Hematopoietic multipotent progenitor cell treated with erythropoietin and hydrocortisone succinate and interleukin-3 and kit ligand, for 15 days (in vitro differentiated cells): ENCODE results near the gene AK5.
"Not testable (repeated sequence)": the region's sequence is repeated elsewhere in the genome, so short reads cannot be mapped to it uniquely, and the experiment has no call there.

ENCODE experiments used
- DNase-seq: peaks from one replicate; pipeline ENCODE4 v3.0.0-alpha.2; 2015; ENCODE audit warnings: low spot score

The AK5 gene

DNA sequence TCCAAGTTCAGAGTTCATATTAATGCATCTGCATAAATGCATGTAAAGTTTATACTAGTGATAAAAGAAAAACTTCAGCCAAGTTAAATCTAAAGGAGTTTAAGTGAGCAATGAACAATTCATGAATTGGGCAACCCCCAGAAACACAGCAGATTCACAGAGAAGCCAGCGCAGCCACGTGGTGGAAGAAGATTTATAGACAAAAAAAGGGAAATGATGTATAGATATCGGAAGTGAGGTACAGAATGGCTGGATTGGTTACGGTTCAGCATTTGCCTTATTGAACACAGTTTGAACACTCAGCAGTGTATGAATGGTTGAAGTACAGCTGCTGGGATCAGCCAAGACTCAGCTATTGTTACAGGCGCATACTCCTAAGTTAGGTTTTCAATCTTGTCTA lies 5.7 kb downstream of the AK5 start:
- DNase-seq: no peak

DNA sequence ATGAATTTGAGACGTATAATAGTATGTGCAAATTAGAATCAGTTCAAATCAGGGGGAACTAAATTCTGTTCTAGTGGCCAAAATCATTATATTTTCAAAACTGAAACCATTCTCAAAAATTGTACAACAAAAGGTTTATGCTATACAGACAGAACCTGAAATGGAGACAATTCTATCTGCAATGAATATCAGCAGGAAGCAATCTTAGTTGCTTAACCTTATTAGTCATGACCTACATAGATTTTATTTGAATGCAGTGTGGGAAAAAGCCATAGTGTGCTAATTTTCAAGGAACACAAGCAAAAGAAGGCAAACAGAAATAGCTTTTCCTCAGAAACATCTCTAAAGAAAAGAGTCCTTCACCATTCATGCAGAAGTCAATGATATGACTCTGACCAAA lies 6.5 kb downstream of the AK5 start:
- DNase-seq: no peak

DNA sequence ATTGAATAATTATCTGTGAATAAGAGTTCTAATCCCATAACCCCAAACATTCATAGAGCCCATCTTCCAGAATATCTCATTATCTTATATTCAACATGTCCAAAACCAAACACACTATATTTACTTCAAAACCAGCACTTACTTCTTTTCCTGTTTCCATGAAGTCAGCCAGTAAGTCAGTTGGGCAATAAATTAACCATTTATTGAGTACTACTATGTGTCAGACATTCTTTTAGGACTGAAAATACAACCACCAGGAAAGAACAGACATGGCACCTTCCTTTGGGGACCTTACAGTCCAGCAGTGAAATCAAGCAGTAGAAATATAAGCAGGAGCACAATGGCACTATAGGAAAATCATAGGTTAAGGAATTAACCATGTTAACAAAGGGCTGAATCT lies 8.8 kb downstream of the AK5 start:
- no peak for DNase-seq

DNA sequence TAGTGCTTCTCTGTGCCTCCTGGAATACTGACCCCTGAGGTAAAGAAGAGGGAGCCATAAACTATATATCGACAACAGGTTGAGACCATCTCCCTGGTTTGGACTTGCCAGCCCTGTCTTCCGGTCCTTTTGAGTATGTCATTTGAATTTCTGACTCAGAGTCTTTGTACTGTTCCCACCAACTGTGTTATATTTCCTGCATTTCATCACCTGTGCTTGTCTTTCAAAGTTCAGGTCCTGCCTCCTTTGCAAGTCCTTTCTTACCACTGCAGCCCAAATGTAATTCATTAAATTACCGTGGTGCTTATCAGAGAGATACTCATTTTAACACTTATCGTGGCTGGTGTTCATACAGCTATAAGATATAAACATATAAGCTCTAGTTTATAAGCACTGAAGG lies 10.7 kb downstream of the AK5 start:
- DNase-seq: no peak

DNA sequence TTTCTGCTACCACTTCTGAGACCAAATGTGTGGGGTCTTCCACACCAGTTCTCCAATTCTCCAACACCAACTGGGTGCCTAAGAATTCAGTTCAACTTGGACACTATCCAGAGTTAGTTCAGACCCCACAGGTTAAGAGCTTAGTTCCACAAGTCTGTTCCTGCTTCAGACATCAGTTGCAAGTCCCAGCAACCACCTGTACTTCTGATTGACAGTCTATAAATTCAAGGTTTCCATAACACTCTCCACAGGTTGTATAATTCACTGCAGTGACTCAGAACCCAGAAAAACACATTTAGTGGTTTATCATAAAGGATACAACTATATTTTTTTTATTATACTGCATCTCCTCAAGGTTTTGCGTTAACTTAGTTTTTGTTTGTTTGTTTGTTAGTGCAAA lies 18.7 kb downstream of the AK5 start:
- DNase-seq: no peak

DNA sequence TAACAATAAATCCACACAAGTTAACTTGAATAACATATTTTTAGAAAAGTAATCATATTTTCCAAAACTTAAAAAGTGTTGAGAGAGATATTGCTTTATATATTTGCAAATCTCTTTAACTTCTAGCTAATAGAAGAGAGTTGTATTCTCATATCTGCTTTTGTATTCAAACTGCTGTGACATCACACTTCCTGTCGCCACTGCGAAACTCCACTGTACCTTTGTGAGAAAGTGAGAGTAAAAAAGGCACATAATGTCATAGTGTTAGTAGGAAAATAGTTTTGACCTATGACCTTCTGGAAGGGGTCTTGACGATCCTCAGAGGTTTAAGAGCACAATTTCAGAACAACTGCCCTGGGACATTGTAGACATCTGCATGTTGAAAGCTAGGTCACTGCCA lies 21.6 kb downstream of the AK5 start:
- DNase-seq: no peak

DNA sequence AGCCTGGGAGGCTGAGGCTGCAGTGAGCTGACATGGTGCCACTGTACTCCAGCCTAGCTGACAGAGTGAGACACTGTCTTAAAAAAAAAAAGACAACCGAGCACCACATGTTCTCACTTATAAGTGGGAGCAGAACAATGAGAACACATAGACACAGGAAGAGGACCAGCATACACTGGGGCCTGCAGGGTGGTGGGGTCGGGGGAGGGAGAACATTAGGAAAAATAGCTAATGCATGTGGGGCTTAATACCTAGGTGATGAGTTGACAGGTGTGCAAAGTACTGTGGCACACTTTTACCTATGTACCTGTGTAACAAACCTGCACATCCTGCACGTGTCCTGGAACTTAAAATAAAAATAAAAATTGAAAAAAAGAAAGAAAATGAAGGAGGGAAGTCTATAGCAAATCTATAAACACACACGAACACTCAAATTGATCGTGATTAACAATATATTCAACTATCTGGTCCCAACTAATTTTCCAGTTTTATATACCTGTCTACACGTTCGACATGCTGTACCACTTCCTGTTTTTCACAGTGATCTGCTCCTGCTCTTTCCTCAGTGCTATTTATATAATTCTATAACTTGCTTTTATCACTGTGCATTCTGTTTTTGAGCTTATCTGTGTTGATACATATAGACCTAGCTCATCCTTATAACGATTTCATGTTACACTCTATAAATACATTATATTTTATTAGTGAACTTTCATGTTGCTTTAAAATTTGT lies 27.2 kb downstream of the AK5 start:
- DNase-seq: no peak

DNA sequence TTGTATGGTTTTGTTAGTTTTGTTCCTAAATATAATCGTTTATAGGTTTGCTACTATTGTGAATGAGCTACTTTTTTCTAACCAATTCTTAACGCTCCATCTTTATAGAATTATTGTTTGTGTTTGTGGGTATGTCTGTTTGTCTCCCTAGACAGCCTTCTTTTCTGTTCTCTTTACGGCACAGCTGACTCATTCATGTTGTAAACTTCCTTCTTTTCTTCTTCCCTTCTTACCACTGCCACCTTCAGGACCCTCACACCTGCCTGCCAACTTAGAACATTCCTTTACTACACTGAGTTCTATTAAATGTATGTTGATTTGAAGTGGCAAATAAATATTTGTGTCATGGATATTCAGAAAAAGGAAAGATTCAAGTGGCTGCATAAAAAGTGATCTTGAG lies 29.1 kb downstream of the AK5 start:
- DNase-seq: no peak

DNA sequence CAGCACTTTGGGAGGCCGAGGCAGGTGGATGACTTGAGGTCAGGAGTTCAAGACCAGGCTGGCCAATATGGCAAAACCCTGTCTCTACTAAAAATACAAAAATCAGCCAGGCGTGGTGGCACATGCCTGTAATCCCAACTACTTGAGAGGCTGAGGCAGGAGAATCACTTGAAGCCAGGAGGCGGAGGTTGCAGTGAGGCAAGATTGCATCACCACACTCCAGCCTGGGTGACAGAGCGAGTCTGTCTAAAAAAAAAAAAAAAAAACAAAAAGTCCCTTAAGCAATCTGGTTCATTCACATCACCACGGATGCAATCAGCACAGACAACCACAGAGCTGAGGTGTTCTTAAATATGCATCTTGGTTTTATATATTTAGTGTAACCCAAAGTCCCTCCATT lies 30.5 kb downstream of the AK5 start:
- DNase-seq: not testable (repeated sequence)

DNA sequence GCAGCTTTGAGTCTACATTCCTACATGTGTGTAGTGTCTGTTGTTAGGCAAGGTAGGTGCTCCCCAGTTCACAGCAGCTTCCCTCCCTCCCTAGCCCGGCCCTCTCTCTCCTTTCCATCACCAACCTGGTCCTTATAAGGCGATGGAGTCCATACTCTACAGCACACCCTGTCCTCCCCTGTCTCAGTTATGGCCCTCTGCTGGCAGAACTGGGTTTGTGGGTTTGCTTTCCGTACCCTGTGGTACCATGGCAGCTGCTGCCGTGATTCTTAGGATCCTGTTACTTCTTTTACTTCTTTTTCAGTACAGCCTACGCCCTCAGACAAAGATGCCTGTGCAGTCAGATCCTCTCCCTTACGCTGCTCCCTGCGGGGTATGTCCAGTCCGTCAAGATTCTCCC lies 31.7 kb downstream of the AK5 start:
- no peak for DNase-seq

DNA sequence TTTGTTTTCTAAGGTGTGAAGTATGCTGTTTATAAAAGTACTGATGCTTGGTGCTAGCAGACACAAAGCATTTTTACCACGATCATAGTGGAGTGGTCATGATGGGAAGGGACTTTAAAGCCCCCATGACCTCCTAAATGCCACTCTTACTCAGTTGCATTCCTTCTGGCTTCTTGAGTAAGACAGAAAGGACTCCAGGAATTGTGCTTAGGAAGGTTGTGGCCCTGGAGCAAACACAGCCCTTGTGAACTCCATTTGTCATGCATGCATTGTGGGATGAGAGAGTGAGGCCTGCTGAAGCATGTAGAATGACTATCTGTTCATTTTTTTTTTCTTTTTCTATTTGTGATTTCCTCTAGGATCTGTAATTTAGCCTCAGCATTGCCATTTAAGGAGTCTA lies 34.2 kb downstream of the AK5 start:
- no peak for DNase-seq

DNA sequence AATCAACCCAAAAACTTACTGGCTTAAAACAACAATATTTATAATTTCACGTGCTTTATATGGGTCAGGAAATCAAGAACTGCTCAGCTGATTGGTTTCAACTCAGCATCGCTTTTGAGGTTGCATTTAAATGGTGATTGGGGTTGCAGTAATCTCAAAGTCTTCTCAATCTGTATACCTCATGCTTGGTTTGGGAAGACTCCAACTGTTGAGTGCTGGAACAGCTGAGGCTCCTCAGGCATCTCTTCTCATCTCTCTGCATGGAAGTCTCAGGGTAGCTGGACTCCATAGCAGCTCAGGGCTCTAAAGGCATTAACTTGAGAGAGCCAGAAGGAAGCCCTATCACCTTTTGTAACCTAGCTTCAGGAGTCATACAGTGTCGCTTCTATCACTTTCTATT lies 35.1 kb downstream of the AK5 start:
- no peak for DNase-seq

DNA sequence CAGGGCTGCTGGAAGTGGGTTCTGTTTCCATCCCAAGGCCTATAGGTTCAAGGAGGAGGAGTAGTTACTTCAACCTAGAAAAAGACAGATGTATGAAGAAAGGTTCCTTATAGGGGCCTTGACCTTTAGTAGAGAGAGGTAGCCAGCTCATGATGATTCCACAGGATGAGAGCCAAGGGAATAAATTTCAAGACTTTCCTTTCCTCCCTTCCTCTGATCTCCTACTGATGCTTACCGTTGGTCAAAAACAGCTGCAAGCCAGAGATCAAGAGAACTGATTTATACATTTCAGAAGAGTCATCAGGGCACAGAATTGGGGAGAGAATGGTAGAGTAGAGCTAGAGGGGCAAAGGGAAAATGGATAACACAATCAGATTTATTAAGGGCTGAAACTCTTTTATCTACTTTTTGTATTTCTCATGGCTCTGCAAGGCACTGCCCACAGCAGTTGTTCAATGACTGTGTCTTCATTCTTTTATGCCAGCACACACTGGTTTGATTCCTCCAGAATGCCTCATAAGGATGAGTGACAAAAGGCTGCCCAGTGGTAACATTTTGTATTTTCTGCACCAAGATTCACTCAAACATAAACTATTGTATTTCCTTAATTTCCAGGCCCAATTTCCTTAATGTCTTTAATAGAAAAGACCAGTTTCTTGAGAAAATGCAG lies 37.4 kb downstream of the AK5 start:
- DNase-seq: no peak

DNA sequence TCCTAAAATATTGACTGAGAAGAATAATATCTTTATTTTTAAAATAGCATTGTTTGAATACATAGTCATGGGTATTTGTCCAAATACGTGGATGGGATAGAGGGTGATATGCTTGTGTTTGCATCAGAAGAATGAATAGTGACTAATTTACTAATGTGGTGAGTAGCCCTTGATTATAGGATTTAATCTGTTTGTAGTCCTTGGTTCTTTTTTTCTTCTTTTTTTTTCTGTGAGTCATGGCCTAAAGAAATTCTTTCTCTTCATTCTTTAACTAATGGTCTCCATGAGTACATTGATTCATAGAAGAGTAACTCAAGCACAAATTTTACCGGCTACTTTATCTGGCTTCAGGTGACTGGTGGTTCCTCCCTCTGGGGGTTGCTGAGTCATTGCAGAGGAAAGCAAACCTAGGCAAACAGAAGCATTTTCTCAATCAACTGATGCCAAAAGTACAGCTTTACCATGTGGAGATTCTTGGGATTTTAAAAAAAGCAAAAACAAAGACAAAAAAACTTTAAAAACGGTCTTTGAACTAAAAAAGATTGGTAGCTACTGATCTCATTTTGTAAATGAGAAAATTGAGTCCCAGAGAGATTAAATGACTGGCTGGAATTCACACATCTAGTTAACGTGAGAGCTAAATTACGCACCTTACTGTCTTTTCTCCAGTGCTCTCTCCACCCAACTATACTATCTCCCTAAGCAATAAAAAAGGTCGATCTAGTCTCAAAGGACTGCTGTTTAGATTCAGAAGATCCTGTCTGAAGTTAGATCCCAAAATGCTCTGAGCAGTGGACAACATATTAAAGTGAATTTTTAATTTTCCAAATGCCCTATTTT lies 40.5 kb downstream of the AK5 start:
- DNase-seq: no peak

DNA sequence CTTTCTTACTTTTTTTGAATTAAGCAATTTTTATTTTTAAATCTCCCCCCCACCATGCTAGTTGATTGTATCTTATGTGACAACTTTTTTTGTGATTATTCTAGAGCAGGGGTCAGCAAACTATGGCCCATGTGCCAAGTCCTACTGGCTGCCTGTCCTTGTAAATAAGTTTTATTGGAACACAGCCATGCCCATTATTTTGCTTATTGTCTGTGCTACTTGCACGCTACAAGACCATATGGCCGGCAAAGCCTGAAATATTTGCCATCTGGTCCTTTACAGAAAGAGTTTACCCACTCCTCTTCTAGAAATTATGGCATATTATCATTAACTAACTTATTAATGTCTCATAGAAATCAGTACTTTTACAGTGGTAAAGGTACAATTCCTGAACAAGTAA lies 51.7 kb downstream of the AK5 start:
- DNase-seq: no peak

DNA sequence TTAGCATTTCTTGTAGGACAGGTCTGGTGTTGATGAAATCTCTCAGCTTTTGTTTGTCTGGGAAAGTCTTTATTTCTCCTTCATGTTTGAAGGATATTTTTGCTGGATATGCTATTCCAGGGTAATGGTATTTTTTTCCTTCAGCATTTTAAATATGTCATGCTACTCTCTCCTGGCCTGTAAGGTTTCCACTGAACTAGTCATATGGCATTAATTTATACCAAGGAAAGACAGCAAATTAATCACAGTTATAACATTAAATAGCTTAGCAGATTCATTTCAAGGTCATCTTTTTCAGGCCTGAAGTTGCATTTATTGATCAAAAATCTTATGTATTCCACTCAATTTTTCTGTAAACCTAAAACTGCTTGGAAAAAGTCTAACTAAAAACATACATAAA lies 54.9 kb downstream of the AK5 start:
- no peak for DNase-seq

DNA sequence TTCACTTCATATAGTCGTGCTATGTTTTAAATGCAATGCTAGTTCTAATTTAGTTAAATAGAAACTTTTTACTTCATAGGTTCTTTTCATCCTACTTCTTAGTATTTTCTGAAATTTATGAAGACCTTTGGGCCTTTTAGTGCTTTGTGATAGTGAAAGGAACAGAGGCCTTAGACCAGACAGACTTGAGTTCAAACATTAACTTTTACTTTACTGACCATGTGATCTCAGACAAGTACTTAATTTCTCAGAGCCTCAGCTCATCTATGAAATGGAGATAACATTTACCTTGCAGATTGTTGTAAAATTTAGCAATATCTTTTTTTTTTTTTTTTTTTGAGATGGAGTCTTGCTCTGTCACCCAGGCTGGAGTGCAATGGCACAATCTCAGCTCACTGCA lies 57.5 kb downstream of the AK5 start:
- DNase-seq: no peak

DNA sequence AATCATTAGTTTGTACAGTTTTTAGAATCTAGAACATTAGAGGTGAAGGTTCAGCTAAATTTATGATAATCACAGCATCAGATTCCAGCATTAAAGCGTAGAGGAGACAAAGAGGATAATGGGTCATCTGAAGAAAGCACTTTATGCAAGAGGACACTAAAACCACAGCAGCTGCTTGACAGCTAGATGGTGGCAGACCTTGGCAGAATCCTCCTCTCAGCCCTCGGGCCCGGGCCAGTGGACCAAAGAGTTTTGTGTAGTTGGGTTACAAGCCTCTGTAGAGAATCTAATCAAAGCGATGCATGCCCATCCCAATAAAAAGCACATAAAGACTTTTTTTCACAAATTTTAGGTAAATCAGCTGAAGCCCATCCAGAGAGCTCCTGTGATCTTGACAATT lies 59.4 kb downstream of the AK5 start:
- DNase-seq: no peak

DNA sequence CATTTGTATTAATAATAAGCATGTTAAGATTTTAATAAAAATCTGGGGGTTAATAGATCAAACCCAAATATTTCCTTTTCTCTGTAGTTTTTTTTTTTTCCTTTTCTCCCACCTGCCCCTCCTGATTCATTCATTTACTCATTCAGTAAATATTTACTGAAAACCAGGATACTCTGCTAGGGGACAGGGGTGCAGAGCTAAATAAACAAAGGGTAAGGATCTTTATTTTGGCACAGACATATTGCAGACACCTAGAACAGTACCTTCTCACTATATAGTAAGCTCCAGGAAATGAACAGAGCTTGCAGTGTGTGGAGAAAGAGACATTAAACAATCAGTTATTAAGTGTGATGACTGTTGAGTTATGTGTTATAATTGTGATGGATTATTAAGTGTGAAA lies 60.9 kb downstream of the AK5 start:
- no peak for DNase-seq

DNA sequence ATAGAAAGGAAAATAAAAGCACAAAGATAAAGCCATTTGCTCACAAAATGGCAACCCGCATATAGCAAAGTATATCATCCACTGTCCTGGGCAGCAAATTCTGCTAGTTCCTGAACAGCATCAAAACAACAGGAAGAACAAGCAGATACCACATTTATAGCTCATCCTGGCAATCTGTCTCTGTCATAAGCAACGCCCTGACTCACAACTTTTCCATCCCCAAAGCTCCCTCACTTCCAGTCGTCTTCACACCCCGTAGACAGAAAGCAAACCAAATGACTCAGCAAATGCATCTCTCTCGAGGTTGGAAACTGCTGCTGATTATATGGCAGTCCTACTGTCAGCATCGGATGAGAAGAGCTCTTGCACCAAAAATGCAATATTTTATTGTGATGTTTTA lies 65.8 kb downstream of the AK5 start:
- no peak for DNase-seq

DNA sequence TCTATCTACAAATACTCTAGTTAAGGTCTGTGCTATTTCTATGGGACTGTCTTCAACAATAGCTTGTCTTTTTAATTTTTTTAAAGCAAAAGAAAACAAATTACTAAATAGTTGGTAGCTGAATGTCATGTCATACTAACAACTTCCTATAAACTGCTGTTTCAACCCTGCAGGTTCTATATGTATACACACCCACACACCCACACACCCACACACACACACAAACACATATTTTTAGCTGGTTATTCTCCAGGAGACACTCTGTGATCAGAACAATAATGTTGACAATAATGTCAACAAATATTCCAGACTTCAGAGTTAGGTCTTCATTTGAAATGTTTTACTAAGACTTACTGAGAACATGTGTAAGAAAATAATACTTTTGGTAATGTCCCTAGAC lies 66.7 kb downstream of the AK5 start:
- no peak for DNase-seq

DNA sequence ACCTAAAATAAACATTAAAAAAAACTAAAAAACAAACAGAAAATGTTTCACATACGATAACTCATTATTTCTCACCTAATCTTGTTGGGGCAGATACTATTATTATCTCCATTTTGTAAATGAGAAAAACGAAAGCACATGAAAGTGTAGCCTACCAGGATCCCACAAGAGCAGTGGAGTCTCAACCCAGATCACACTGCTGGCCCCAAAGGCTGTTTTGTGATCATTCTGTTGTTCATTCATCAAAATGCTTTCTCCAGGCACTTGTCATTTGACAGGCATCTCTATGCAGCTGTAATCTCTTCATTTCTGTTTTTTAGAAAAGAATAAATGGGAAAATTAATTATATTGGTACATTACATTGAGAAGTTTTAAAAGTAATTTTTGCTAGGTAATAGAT lies 67.5 kb downstream of the AK5 start:
- DNase-seq: no peak

DNA sequence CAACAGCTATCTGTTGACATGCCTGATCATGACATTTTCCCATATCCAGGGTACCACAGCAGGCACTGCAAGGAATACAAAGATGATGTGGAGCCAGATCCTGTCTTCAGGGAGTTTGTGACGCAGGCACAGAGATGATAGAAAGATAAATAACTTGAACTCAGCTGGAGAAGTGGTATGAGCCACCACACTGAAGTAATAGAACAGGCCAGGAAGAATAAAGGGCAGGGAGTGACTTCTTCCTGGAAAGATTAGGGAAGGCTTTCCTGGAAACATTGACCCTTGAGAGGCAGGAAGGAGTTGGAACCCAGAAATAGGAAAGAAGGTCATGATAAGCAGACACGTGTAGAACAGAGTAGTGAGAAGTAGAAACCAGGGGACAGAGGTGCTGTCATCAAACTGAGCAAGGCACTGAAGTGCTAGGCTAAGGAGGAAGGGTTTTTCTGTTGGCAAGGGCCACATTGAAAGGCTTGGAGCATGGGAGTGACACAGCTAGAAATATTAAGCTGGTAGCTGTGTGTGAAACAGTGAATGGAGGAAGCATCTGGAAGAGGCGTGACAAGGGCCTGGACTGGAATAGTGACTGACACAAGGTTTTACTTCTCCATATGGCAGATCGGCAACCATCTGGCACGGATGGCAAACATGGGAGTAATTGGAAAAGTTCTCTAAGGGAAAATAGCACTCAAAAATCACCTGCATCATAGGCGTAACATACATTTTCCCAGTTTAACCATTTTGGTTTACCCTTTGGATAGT lies 68.4 kb downstream of the AK5 start:
- DNase-seq: no peak
